DND-41 (cell line): Measurements from ENCODE around the gene NARS2.

Source experiments
- CTCF ChIP-seq: IDR thresholded peaks from 2 replicates; pipeline ENCODE4 v1.5.1; 2012; ENCODE audit warnings: borderline replicate concordance, low read length, moderate library complexity, mild to moderate bottlenecking; ENCODE audit not compliant: poor library complexity, severe bottlenecking; ENCODE audit errors: extremely low read depth
- EZH2 ChIP-seq: IDR thresholded peaks from 3 replicates; pipeline ENCODE4 v1.6.1; 2012; ENCODE audit warnings: borderline replicate concordance, low read depth, mild to moderate bottlenecking, moderate library complexity, low read length, inconsistent platforms; ENCODE audit not compliant: severe bottlenecking

GRCh38 chr11:78438298-78438975, 136.2 kb downstream of the NARS2 start:
- TF ChIP-seq EZH2 (no peak), CTCF (no peak)
